GM20000 (cell line): ENCODE results near the gene URI1.

Experiments used
- DNase-seq: peaks from one replicate; pipeline ENCODE4 v3.0.0; 2012; ENCODE audit warnings: low spot score
- TF ChIP-seq, protein P1 (sequence below): IDR thresholded peaks from 2 replicates; pipeline ENCODE4 v1.5.1; 2012; ENCODE audit warnings: mild to moderate bottlenecking, control low read depth; ENCODE audit errors: extremely low read depth, missing control alignments

Gene URI1

DNA sequence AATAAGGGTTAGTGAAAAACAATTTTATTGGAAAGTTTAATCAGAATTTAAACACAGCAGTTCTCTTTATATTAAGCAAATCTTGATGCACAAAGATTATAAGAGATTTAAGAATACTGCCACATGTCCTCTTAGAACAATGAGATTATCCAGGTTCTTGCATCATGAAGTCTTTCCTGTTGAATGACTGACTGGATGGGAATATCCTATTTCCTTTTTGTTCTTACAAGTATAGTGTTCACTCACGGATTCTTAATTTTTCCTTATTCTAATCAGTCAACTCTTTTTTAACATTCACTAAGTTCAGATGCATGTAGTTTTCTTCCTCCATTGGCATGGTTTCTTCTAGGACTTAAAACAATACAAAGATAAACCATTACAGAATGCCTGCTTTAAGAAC, 10.1 kb downstream of the URI1 start:
- no peak for DNase-seq
- TF ChIP-seq, protein P1, sequence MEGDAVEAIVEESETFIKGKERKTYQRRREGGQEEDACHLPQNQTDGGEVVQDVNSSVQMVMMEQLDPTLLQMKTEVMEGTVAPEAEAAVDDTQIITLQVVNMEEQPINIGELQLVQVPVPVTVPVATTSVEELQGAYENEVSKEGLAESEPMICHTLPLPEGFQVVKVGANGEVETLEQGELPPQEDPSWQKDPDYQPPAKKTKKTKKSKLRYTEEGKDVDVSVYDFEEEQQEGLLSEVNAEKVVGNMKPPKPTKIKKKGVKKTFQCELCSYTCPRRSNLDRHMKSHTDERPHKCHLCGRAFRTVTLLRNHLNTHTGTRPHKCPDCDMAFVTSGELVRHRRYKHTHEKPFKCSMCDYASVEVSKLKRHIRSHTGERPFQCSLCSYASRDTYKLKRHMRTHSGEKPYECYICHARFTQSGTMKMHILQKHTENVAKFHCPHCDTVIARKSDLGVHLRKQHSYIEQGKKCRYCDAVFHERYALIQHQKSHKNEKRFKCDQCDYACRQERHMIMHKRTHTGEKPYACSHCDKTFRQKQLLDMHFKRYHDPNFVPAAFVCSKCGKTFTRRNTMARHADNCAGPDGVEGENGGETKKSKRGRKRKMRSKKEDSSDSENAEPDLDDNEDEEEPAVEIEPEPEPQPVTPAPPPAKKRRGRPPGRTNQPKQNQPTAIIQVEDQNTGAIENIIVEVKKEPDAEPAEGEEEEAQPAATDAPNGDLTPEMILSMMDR: no peak

DNA sequence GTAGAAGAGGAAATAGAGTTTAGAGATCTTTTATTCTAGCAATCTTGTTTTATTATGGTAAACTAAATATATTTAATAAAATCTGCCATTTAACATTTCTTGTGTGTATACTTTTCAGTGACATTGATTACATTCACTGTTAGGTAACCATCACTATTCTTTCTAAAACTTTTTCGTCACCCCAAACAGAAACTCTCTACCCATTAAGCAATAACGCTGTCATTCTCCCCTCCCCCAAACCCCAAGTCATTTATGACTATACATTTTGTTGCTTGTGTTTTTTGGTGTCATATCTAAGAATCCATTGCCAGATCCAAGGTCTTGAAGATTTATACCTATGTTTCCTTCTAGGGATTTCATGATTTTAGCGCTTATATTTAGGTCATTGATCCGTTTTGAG, 10.6 kb downstream of the URI1 start:
- TF ChIP-seq, protein P1: no peak
- DNase-seq: no peak

GRCh38 chr19:29953352-29954247, 11.6 kb downstream of the URI1 start:
- no peak for DNase-seq
- TF ChIP-seq, protein P1: no peak

GRCh38 chr19:29956855-29957254, 14.8 kb downstream of the URI1 start:
- TF ChIP-seq, protein P1: no peak
- DNase-seq: no peak

- TF ChIP-seq, protein P1: no peak
- DNase-seq: no peak
Observed at GRCh38 chr19:29961311-29961710, 19.3 kb downstream of the URI1 start.

GRCh38 chr19:29962793-29963192, 20.8 kb downstream of the URI1 start:
- no peak for DNase-seq
- TF ChIP-seq, protein P1: no peak

DNA sequence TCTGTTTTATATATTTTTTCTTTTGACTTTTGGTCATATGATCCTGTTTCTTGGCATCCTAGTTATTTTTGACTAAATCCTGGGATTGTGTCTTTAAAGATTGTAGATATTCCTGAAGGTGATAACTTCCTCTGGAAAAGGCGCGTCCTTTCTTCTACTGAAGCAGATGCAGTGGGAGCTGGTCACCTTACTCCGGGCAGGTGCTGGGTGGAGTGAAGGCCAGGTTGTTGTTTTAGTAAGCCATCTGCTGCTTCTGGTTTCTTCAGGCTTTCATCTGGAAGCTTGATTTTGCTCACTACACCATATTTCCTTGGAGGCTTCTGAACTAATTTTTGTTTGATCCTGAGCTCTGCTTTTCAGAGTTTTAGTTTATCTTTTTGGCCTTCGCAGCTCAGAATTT, 21.5 kb downstream of the URI1 start:
- TF ChIP-seq, protein P1: no peak
- DNase-seq: no peak
